Measurements from ENCODE around the gene TNFAIP2.

TNFAIP2 gene

GRCh38 chr14:103178521-103178920 lies 55.3 kb downstream of the TNFAIP2 start:
- no peak for DNase-seq (ENCODE audit: low read depth)
- TF ChIP-seq CTCF (IDR thresholded peaks at IDR 0.05; ENCODE audit: low read length, missing control alignments) = no peak
- no peak overlapping the region for H3K4me3 ChIP-seq (replicated peaks; ENCODE audit: low read depth, low read length)

GRCh38 chr14:103179094-103179493 lies 55.8 kb downstream of the TNFAIP2 start:
- TF ChIP-seq CTCF (IDR thresholded peaks at IDR 0.05; ENCODE audit: low read length, missing control alignments) = no peak

GRCh38 chr14:103180331-103180730 lies 57.1 kb downstream of the TNFAIP2 start:
- no peak for DNase-seq (ENCODE audit: low read depth)
- H3K4me3 ChIP-seq (replicated peaks; ENCODE audit: low read depth, low read length) = no peak overlapping the region
- no peak for TF ChIP-seq CTCF (IDR thresholded peaks at IDR 0.05; ENCODE audit: low read length, missing control alignments)

More at GRCh38 chr14:103179094-103179493, 55.8 kb downstream of the TNFAIP2 start:
- DNase-seq (ENCODE audit: low read depth) = no peak
- no peak overlapping the region for H3K4me3 ChIP-seq (replicated peaks; ENCODE audit: low read depth, low read length)

- no peak overlapping the region for H3K4me3 ChIP-seq (replicated peaks; ENCODE audit: low read depth, low read length)
- no peak for TF ChIP-seq CTCF (IDR thresholded peaks at IDR 0.05; ENCODE audit: low read length, missing control alignments)
- no peak for DNase-seq (ENCODE audit: low read depth)
These were observed 60.8 kb downstream of the TNFAIP2 start for GRCh38 chr14:103184046-103184445.

- TF ChIP-seq CTCF (IDR thresholded peaks at IDR 0.05; ENCODE audit: low read length, missing control alignments) = peak; percentile 64
- H3K4me3 ChIP-seq (replicated peaks; ENCODE audit: low read depth, low read length) = no peak overlapping the region
- peak; percentile 57 for DNase-seq (ENCODE audit: low read depth)
These were observed 62.1 kb downstream of the TNFAIP2 start for GRCh38 chr14:103185051-103186029.

GRCh38 chr14:103186241-103186822 lies 63.1 kb downstream of the TNFAIP2 start:
- DNase-seq (ENCODE audit: low read depth) = no peak
- no peak for TF ChIP-seq CTCF (IDR thresholded peaks at IDR 0.05; ENCODE audit: low read length, missing control alignments)
- no peak overlapping the region for H3K4me3 ChIP-seq (replicated peaks; ENCODE audit: low read depth, low read length)
